Liver (tissue), 9 donors: ENCODE results near the gene DTWD1. TPM values are rescaled to one million over a fixed set of nuclear protein-coding genes. Genes with fewer than 3 reads are reported as not detected.

Experiments
- DNase-seq: peaks from one replicate; pipeline ENCODE4 v3.0.0-alpha.2; 2017; ENCODE audit warnings: low spot score
- H3K27ac ChIP-seq, 2 donors: one replicate each; pipeline ENCODE4 v1.7.0; 2013; ENCODE audit warnings: inconsistent platforms in 2 of 2, low read length in 2 of 2, control low read depth in 1 of 2, low read depth in 1 of 2, mild to moderate bottlenecking in 1 of 2
- H3K27me3 ChIP-seq, 4 donors: one replicate each; pipeline versions ENCODE4 v1.6.1 to v1.7.0; 2013; ENCODE audit warnings: low read length in 3 of 4, inconsistent platforms in 1 of 4, mild to moderate bottlenecking in 1 of 4, moderate library complexity in 1 of 4; ENCODE audit not compliant: control insufficient read depth in 4 of 4, insufficient read depth in 4 of 4
- H3K36me3 ChIP-seq, 4 donors: one replicate each; pipeline versions ENCODE4 v1.6.1 to v1.7.0; 2013; ENCODE audit warnings: low read length in 3 of 4, mild to moderate bottlenecking in 3 of 4, low read depth in 1 of 4, moderate library complexity in 1 of 4; ENCODE audit not compliant: control insufficient read depth in 4 of 4, insufficient read depth in 3 of 4
- H3K4me1 ChIP-seq, 4 donors: one replicate each; pipeline versions ENCODE4 v1.6.1 to v1.7.0; 2013; ENCODE audit warnings: low read length in 3 of 4, mild to moderate bottlenecking in 3 of 4, moderate library complexity in 1 of 4; ENCODE audit not compliant: control insufficient read depth in 4 of 4, insufficient read depth in 4 of 4
- H3K4me3 ChIP-seq, 3 donors: one replicate each; pipeline versions ENCODE4 v1.6.1 to v1.7.0; 2013; ENCODE audit warnings: low read length in 3 of 3, control low read depth in 1 of 3, low read depth in 1 of 3, mild to moderate bottlenecking in 1 of 3
- H3K9ac ChIP-seq, 2 donors: one replicate each; pipeline ENCODE4 v1.7.0; 2013; ENCODE audit warnings: low read length in 2 of 2, mild to moderate bottlenecking in 2 of 2, moderate library complexity in 2 of 2, control low read depth in 1 of 2, low read depth in 1 of 2
- H3K9me3 ChIP-seq, 4 donors: one replicate each; pipeline versions ENCODE4 v1.6.1 to v1.7.0; 2013; ENCODE audit warnings: low read length in 3 of 4; ENCODE audit not compliant: control insufficient read depth in 4 of 4
- CTCF ChIP-seq: fragments of 150-350 bp; IDR thresholded peaks from 2 replicates; pipeline ENCODE4 v1.5.1; 2017; ENCODE audit warnings: improper control_type of control experiment, low read depth, low read length; ENCODE audit not compliant: missing input control
- EGR1 ChIP-seq, 2 donors: IDR thresholded peaks; 2 replicates each; pipeline ENCODE4 v1.6.1; 2016 to 2018; ENCODE audit warnings: antibody characterized with exemption in 2 of 2, low read depth in 2 of 2
- FOXA2 ChIP-seq: IDR thresholded peaks from 2 replicates; pipeline ENCODE4 v1.6.1; 2016; ENCODE audit warnings: antibody characterized with exemption
- GABPA ChIP-seq, 2 donors: IDR thresholded peaks in 1 of 2; conservative IDR thresholded peaks in 1 of 2; 2 replicates each; pipeline ENCODE4 v1.6.1; 2016; ENCODE audit warnings: antibody characterized with exemption in 2 of 2, mild to moderate bottlenecking in 1 of 2, moderate library complexity in 1 of 2
- HNF4A ChIP-seq, 2 donors: conservative IDR thresholded peaks; 2 replicates each; pipeline ENCODE4 v1.6.1; 2016; ENCODE audit warnings: antibody characterized with exemption in 2 of 2, mild to moderate bottlenecking in 2 of 2
- MAX ChIP-seq: IDR thresholded peaks from 2 replicates; pipeline ENCODE4 v1.6.1; 2016; ENCODE audit warnings: antibody characterized with exemption
- NR2F2 ChIP-seq: IDR thresholded peaks from 2 replicates; pipeline ENCODE4 v1.6.1; 2016; ENCODE audit warnings: antibody characterized with exemption
- RAD21 ChIP-seq, 2 donors: IDR thresholded peaks; 2 replicates each; pipeline ENCODE4 v1.6.1; 2016; ENCODE audit warnings: antibody characterized with exemption in 2 of 2, mild to moderate bottlenecking in 2 of 2
- RXRA ChIP-seq, 2 donors: IDR thresholded peaks; 2 replicates each; pipeline ENCODE4 v1.6.1; 2017 to 2018; ENCODE audit warnings: antibody characterized with exemption in 2 of 2, mild to moderate bottlenecking in 1 of 2
- SP1 ChIP-seq: IDR thresholded peaks from 2 replicates; pipeline ENCODE4 v1.6.1; 2018; ENCODE audit warnings: antibody characterized with exemption, mild to moderate bottlenecking
- TAF1 ChIP-seq: conservative IDR thresholded peaks from 2 replicates; pipeline ENCODE4 v1.6.1; 2016; ENCODE audit warnings: antibody characterized with exemption, mild to moderate bottlenecking
- YY1 ChIP-seq: IDR thresholded peaks from 2 replicates; pipeline ENCODE4 v1.6.1; 2016; ENCODE audit warnings: antibody characterized with exemption, mild to moderate bottlenecking
- ZBTB33 ChIP-seq: IDR thresholded peaks from 2 replicates; pipeline ENCODE4 v1.6.1; 2016; ENCODE audit warnings: antibody characterized with exemption
- WGBS: extraction: QIAGEN DNeasy Blood & Tissue Kit; methylation state at CpG from one replicate; pipeline ENCODE4 v1.1.7; 2013; 5-methylcytosine and 5-hydroxymethylcytosine counted together
- polyA plus RNA-seq, 2 donors: library from polyadenylated mRNA; stranded (reverse) in 1 of 2; unstranded in 1 of 2; fragments of 200-250 nt in 1 of 2; fragments of >200 nt in 1 of 2; fragmentation: Nextera tagmentation in 1 of 2; extraction: Ambion mirVana in 1 of 2; gene quantifications; one replicate each; pipeline versions ENCODE4 v1.2.1 to v1.2.3, GENCODE V29; 2013 to 2015
- total RNA-seq, 2 donors: library from RNA; depleted of rRNA; stranded (reverse); fragments of >200 nt; gene quantifications; one replicate each; pipeline ENCODE4 v1.2.3, GENCODE V29; 2014
- donor health status: healthy.
- donor health status: healthy.
- donor health status: healthy.
- donor health status: healthy.
- donor health status: healthy.

Gene DTWD1
- total and polyA plus RNA-seq, 4 donors: 5.8 to 10.8 (median 9.7) TPM

- peaks cover 0 to 3% (median 1%) of the 10 kb centered on the region in 4 donors for H3K4me1 ChIP-seq
- no peak overlapping the region for H3K9ac ChIP-seq
- no peak overlapping the region for H3K27ac ChIP-seq
- DNase-seq: no peak
- TF ChIP-seq ZBTB33 (no peak), NR2F2 (no peak), GABPA (IDR thresholded peaks at IDR 0.05 in 1 of 2, conservative IDR thresholded peaks at IDR 0.05 in 1 of 2) (no peak), TAF1 (no peak), EGR1 (IDR thresholded peaks at IDR 0.05; ENCODE audit: low read depth in 2 of 2) (no peak), HNF4A (conservative IDR thresholded peaks at IDR 0.05) (no peak), SP1 (no peak)
- no peaks in the 10 kb centered on the region for H3K36me3 ChIP-seq
- H3K27me3 ChIP-seq: no peaks in the 10 kb centered on the region
- no peak overlapping the region for H3K4me3 ChIP-seq
- peaks cover 5 to 19% (median 12%) of the 10 kb centered on the region in 4 donors for H3K9me3 ChIP-seq
- 67% methylated on average over 2 of the region's 2 CpGs for WGBS
Observed at GRCh38 chr15:49650676-49651075, 29.8 kb downstream of the DTWD1 start.

- Histone ChIP-seq H3K36me3 (no peaks in the 10 kb centered on the region), H3K9me3 (peaks cover 5 to 19% (median 12%) of the 10 kb centered on the region in 4 donors), H3K9ac (no peak overlapping the region), H3K4me1 (no peaks in the 10 kb centered on the region), H3K27ac (no peak overlapping the region), H3K27me3 (no peaks in the 10 kb centered on the region), H3K4me3 (no peak overlapping the region)
- DNase-seq: no peak
- WGBS: 94% methylated on average over 1 of the region's 1 CpG
- TF ChIP-seq GABPA (IDR thresholded peaks at IDR 0.05 in 1 of 2, conservative IDR thresholded peaks at IDR 0.05 in 1 of 2) (no peak), TAF1 (no peak), CTCF (no peak), RAD21 (IDR thresholded peaks at IDR 0.05) (no peak), HNF4A (conservative IDR thresholded peaks at IDR 0.05) (no peak), MAX (no peak), YY1 (no peak)
Observed at GRCh38 chr15:49652922-49653321, 32.1 kb downstream of the DTWD1 start.

- no peak for DNase-seq
- Histone ChIP-seq H3K4me3 (no peak overlapping the region), H3K9me3 (peaks cover 5 to 19% (median 12%) of the 10 kb centered on the region in 4 donors), H3K27ac (no peak overlapping the region), H3K27me3 (no peaks in the 10 kb centered on the region), H3K36me3 (no peaks in the 10 kb centered on the region), H3K9ac (no peak overlapping the region), H3K4me1 (no peaks in the 10 kb centered on the region)
- 94% methylated on average over 1 of the region's 1 CpG for WGBS
- TF ChIP-seq SP1: no peak
- no peak for TF ChIP-seq YY1
- TF ChIP-seq ZBTB33: no peak
- TF ChIP-seq FOXA2: no peak
- no peak for TF ChIP-seq RXRA (IDR thresholded peaks at IDR 0.05)
- TF ChIP-seq NR2F2: no peak
- TF ChIP-seq TAF1: no peak
- TF ChIP-seq MAX: no peak
Observed at GRCh38 chr15:49656734-49657133, 35.9 kb downstream of the DTWD1 start.
